WERI-Rb-1 (cell line): ENCODE results near the gene BRIP1.

Experiments used
- DNase-seq: peaks from one replicate; pipeline ENCODE4 v3.0.0-alpha.2; 2020
- H3K27ac ChIP-seq: fragments of 250-450 bp; sonication (Bioruptor Pico); 2 replicates; pipeline ENCODE4 v1.5.1; 2020; ENCODE audit warnings: mild to moderate bottlenecking, moderate library complexity
- H3K27me3 ChIP-seq: fragments of 250-450 bp; sonication (Bioruptor Pico); 2 replicates; pipeline ENCODE4 v1.5.1; 2021; ENCODE audit warnings: mild to moderate bottlenecking, low read depth, moderate library complexity; ENCODE audit not compliant: insufficient read depth, severe bottlenecking
- H3K36me3 ChIP-seq: fragments of 250-450 bp; sonication (Bioruptor Pico); 2 replicates; pipeline ENCODE4 v1.5.1; 2020; ENCODE audit warnings: mild to moderate bottlenecking, moderate library complexity
- H3K4me3 ChIP-seq: 2 replicates; pipeline ENCODE4 v1.5.1; 2011; ENCODE audit warnings: low read depth, mild to moderate bottlenecking, control low read depth, low read length
- H3K9me3 ChIP-seq: fragments of 250-450 bp; sonication (Bioruptor Pico); 2 replicates; pipeline ENCODE4 v1.5.1; 2021; ENCODE audit warnings: mild to moderate bottlenecking, moderate library complexity; ENCODE audit not compliant: severe bottlenecking
- TF ChIP-seq, protein P1 (sequence below): IDR thresholded peaks from 2 replicates; pipeline ENCODE4 v1.5.1; 2011; ENCODE audit warnings: low read depth, mild to moderate bottlenecking, control low read depth, inconsistent platforms, low read length

Gene BRIP1

DNA sequence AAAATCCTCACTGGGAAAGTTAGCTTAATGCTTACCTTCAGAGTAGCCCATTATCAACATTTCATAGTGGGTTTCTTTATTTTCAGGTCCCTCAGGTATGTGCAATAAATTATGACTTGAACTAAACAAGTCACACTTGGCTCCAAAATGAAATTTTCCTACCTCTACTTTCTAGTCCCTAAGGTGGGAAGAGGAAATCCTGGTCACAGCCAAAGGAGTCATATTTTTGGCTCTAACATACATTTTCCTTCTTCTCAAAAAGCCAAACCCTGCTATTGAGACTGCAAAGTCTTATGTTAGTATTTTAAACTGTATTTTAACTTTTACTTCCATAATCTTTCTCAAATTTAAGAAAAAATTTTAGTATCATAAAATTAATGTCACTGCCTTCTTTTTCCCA, 128.9 kb downstream of the BRIP1 start:
- Histone ChIP-seq H3K27me3 (no peaks in the 10 kb centered on the region), H3K36me3 (peaks cover 30% of the 10 kb centered on the region), H3K9me3 (no peaks in the 10 kb centered on the region), H3K4me3 (no peak overlapping the region), H3K27ac (no peak overlapping the region)
- TF ChIP-seq, protein P1, sequence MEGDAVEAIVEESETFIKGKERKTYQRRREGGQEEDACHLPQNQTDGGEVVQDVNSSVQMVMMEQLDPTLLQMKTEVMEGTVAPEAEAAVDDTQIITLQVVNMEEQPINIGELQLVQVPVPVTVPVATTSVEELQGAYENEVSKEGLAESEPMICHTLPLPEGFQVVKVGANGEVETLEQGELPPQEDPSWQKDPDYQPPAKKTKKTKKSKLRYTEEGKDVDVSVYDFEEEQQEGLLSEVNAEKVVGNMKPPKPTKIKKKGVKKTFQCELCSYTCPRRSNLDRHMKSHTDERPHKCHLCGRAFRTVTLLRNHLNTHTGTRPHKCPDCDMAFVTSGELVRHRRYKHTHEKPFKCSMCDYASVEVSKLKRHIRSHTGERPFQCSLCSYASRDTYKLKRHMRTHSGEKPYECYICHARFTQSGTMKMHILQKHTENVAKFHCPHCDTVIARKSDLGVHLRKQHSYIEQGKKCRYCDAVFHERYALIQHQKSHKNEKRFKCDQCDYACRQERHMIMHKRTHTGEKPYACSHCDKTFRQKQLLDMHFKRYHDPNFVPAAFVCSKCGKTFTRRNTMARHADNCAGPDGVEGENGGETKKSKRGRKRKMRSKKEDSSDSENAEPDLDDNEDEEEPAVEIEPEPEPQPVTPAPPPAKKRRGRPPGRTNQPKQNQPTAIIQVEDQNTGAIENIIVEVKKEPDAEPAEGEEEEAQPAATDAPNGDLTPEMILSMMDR: no peak
- DNase-seq: no peak

DNA sequence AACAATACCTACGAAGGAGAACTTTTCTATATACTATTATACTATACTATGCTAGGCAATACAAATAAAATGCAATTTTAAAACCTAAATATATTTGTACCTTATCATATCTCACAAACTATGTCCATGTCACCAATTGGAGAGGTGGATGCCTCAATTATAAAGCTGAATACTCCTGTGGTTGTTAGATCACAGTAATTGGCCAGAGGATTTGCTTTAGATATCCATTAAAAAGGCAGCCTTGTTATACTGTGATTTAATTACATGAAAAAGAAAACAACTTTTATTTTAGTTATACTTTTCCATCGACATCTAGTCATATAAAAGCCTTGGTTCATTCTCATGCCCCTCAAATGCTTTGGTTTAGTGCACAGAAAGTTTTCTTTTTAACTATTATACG, 129.3 kb downstream of the BRIP1 start:
- Histone ChIP-seq H3K27ac (no peak overlapping the region), H3K4me3 (no peak overlapping the region), H3K27me3 (no peaks in the 10 kb centered on the region), H3K36me3 (peaks cover 27% of the 10 kb centered on the region), H3K9me3 (no peaks in the 10 kb centered on the region)
- no peak for DNase-seq
- TF ChIP-seq, protein P1: no peak

DNA sequence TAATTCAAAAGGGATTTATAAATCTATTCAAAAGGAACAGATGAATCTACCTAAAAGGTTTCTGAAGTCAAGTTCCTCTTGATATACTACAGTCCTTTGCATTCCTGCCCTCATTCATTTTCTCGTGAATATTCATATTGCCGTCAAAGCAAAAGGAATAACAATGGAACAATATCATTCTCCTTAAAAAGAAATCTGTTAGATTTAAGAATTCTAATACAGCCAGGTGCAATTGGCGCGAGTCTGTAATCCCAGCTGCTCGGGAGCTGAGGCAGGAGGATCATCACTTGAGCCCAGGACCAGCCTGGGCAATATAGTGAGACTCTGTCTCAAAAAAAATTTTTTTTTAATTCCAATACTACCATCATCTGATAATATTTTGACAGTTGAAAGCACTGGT, 130.3 kb downstream of the BRIP1 start:
- Histone ChIP-seq H3K27ac (no peak overlapping the region), H3K36me3 (peaks cover 20% of the 10 kb centered on the region), H3K4me3 (no peak overlapping the region), H3K9me3 (no peaks in the 10 kb centered on the region), H3K27me3 (no peaks in the 10 kb centered on the region)
- DNase-seq: no peak
- TF ChIP-seq, protein P1: no peak

GRCh38 chr17:61732169-61732568, 131.2 kb downstream of the BRIP1 start:
- H3K27me3 ChIP-seq: no peaks in the 10 kb centered on the region
- H3K27ac ChIP-seq: no peak overlapping the region
- TF ChIP-seq, protein P1: no peak
- peaks cover 14% of the 10 kb centered on the region for H3K36me3 ChIP-seq
- no peak for DNase-seq
- no peak overlapping the region for H3K4me3 ChIP-seq
- H3K9me3 ChIP-seq: no peaks in the 10 kb centered on the region

- DNase-seq: no peak
- TF ChIP-seq, protein P1: no peak
- no peak overlapping the region for H3K4me3 ChIP-seq
- no peaks in the 10 kb centered on the region for H3K9me3 ChIP-seq
- H3K27ac ChIP-seq: no peak overlapping the region
- no peaks in the 10 kb centered on the region for H3K27me3 ChIP-seq
- H3K36me3 ChIP-seq: peaks cover 6% of the 10 kb centered on the region
These were observed 132.0 kb downstream of the BRIP1 start for GRCh38 chr17:61731330-61731729.

DNA sequence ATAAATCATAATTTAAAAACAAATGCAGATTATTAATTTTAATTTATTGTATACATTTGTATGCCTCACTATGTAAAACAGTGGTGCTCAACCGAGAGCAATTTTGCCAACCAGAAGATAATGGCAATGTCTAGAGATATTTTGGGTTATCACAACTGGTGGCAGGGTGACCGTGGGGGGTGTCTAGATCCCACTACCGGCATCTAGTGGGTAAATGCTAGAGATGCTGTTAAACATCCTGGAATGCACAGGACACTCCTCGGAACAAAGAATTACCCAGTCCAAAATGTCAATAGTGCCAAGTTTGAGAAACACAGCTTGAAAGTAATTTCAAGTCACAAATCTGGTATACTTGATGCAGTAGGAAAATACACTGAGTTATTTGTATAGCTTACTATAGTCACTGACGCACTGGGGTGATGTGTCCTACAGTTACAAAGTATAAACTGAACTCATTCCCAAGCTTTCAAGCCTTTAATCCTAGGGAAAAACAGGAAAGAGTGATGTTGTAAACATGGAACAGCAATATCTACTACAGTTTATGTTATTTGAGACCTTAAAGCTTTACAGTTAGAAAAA, 133.5 kb downstream of the BRIP1 start:
- Histone ChIP-seq H3K27ac (no peak overlapping the region), H3K27me3 (no peaks in the 10 kb centered on the region), H3K4me3 (no peak overlapping the region), H3K9me3 (no peaks in the 10 kb centered on the region), H3K36me3 (peaks cover 4% of the 10 kb centered on the region)
- TF ChIP-seq, protein P1: peak; percentile 9; the same call in 1 of the 2 replicates
- no peak for DNase-seq
